Smooth muscle cell (in vitro differentiated cells): Measurements from ENCODE around the gene GBP2. TPM values are rescaled to one million over a fixed set of nuclear protein-coding genes. Genes with fewer than 3 reads are reported as not detected.
A peak's percentile ranks its signal among the peaks of the same experiment; 100 is the strongest.

Experiments used
- DNase-seq: peaks from one replicate; lab custom pipeline; 2025; ENCODE audit not compliant: unreplicated experiment; lab: John Stamatoyannopoulos, UW
- H2AFZ ChIP-seq: fragments of 200-600 bp; sonication (generic); 2 replicates; pipeline ENCODE4 v1.6.0; 2016; ENCODE audit warnings: antibody characterized with exemption, low read depth, mild to moderate bottlenecking
- H3F3A ChIP-seq: fragments of 200-600 bp; sonication (generic); 2 replicates; pipeline ENCODE4 v1.6.0; 2017; ENCODE audit warnings: antibody characterized with exemption, low read depth
- H3K27ac ChIP-seq: fragments of 200-600 bp; sonication (generic); 2 replicates; pipeline ENCODE4 v1.5.1; 2016; ENCODE audit warnings: low read depth, mild to moderate bottlenecking
- H3K27me3 ChIP-seq: fragments of 200-600 bp; sonication (generic); 2 replicates; pipeline ENCODE4 v1.6.1; 2016; ENCODE audit warnings: low read depth, mild to moderate bottlenecking
- H3K36me3 ChIP-seq: fragments of 200-600 bp; sonication (generic); 2 replicates; pipeline ENCODE4 v1.5.1; 2016; ENCODE audit warnings: low read depth
- H3K4me1 ChIP-seq: fragments of 200-600 bp; sonication (generic); 2 replicates; pipeline ENCODE4 v1.5.1; 2016; ENCODE audit warnings: low read depth
- H3K4me2 ChIP-seq: fragments of 200-600 bp; sonication (generic); 2 replicates; pipeline ENCODE4 v1.6.0; 2016; ENCODE audit warnings: mild to moderate bottlenecking
- H3K4me3 ChIP-seq: fragments of 200-600 bp; sonication (generic); 2 replicates; pipeline ENCODE4 v1.5.1; 2016; ENCODE audit warnings: mild to moderate bottlenecking
- H3K79me2 ChIP-seq: fragments of 200-600 bp; sonication (generic); 2 replicates; pipeline ENCODE4 v1.6.0; 2016; ENCODE audit warnings: low read depth, mild to moderate bottlenecking
- H3K9ac ChIP-seq: fragments of 200-600 bp; sonication (generic); 2 replicates; pipeline ENCODE4 v1.6.0; 2016; ENCODE audit warnings: low read depth
- H3K9me3 ChIP-seq: fragments of 200-600 bp; sonication (generic); replicated peaks from 2 replicates; pipeline ENCODE4 v1.5.1; 2016; ENCODE audit warnings: low read depth
- H4K20me1 ChIP-seq: fragments of 200-600 bp; sonication (generic); 2 replicates; pipeline ENCODE4 v1.6.0; 2016; ENCODE audit warnings: low read depth
- CTCF ChIP-seq: fragments of 200-600 bp; sonication (generic); IDR thresholded peaks from 2 replicates; pipeline ENCODE4 v1.5.1; 2017; ENCODE audit warnings: borderline replicate concordance, mild to moderate bottlenecking, antibody characterized with exemption; ENCODE audit not compliant: insufficient read depth, poor library complexity, severe bottlenecking
- WGBS: methylation state at CpG from one replicate; pipeline ENCODE4 v1.1.7; 2016; ENCODE audit warnings: low lambda C conversion rate; 5-methylcytosine and 5-hydroxymethylcytosine counted together
- polyA plus RNA-seq: library from polyadenylated mRNA; unstranded; fragments of >200 nt; fragmentation: Nextera tagmentation; extraction: Ambion mirVana; gene quantifications from 2 replicates; pipeline ENCODE4 v1.2.1, GENCODE V29; 2016
- total RNA-seq: library from RNA; depleted of rRNA; stranded (reverse); fragments of >200 nt; gene quantifications from 2 replicates; pipeline ENCODE4 v1.2.3, GENCODE V29; 2014

GBP2 gene
- total and polyA plus RNA-seq, 2 experiments from 2014 or later: 2.1 to 3.1 TPM

GRCh38 chr1:89149976-89150375 lies 24.1 kb upstream of the GBP2 start:
- Histone ChIP-seq H2AFZ (peak overlapping the region; percentile 35), H4K20me1 (no peaks in the 10 kb centered on the region), H3K4me3 (no peak overlapping the region), H3K4me1 (no peaks in the 10 kb centered on the region), H3K36me3 (no peaks in the 10 kb centered on the region), H3K9ac (no peak overlapping the region), H3K27ac (no peak overlapping the region), H3F3A (no peaks in the 10 kb centered on the region), H3K9me3 (no peaks in the 10 kb centered on the region), H3K4me2 (no peak overlapping the region), H3K79me2 (no peaks in the 10 kb centered on the region), H3K27me3 (no peaks in the 10 kb centered on the region)
- no peak for DNase-seq
- TF ChIP-seq CTCF: no peak
- WGBS: 32% methylated on average over 3 of the region's 3 CpGs

- H2AFZ ChIP-seq: no peak overlapping the region
- H3K79me2 ChIP-seq: no peaks in the 10 kb centered on the region
- 38% methylated on average over 3 of the region's 3 CpGs for WGBS
- H3K27me3 ChIP-seq: no peaks in the 10 kb centered on the region
- H3F3A ChIP-seq: no peaks in the 10 kb centered on the region
- no peak overlapping the region for H3K9ac ChIP-seq
- no peaks in the 10 kb centered on the region for H3K36me3 ChIP-seq
- no peak for TF ChIP-seq CTCF
- no peaks in the 10 kb centered on the region for H4K20me1 ChIP-seq
- H3K27ac ChIP-seq: no peak overlapping the region
- no peak for DNase-seq
- no peaks in the 10 kb centered on the region for H3K9me3 ChIP-seq
- H3K4me2 ChIP-seq: no peak overlapping the region
- no peak overlapping the region for H3K4me3 ChIP-seq
- no peaks in the 10 kb centered on the region for H3K4me1 ChIP-seq
These were observed 23.3 kb upstream of the GBP2 start for GRCh38 chr1:89149229-89149628.

GRCh38 chr1:89147678-89148658 lies 22.1 kb upstream of the GBP2 start:
- Histone ChIP-seq H3K36me3 (no peaks in the 10 kb centered on the region), H3K79me2 (no peaks in the 10 kb centered on the region), H3K27me3 (no peaks in the 10 kb centered on the region), H4K20me1 (no peaks in the 10 kb centered on the region), H3K4me1 (no peaks in the 10 kb centered on the region), H3F3A (no peaks in the 10 kb centered on the region), H2AFZ (peak overlapping the region; percentile 23), H3K4me3 (no peak overlapping the region), H3K9ac (no peak overlapping the region), H3K27ac (no peak overlapping the region), H3K9me3 (no peaks in the 10 kb centered on the region), H3K4me2 (no peak overlapping the region)
- TF ChIP-seq CTCF: no peak
- no peak for DNase-seq
- WGBS: 55% methylated on average over 3 of the region's 3 CpGs

GRCh38 chr1:89146721-89147120 lies 20.8 kb upstream of the GBP2 start:
- Histone ChIP-seq H4K20me1 (no peaks in the 10 kb centered on the region), H3K27ac (no peak overlapping the region), H3K9ac (no peak overlapping the region), H3K9me3 (no peaks in the 10 kb centered on the region), H3K4me3 (no peak overlapping the region), H3K4me2 (no peak overlapping the region), H2AFZ (no peak overlapping the region), H3K36me3 (no peaks in the 10 kb centered on the region), H3K79me2 (no peaks in the 10 kb centered on the region), H3K4me1 (no peaks in the 10 kb centered on the region), H3K27me3 (no peaks in the 10 kb centered on the region), H3F3A (no peaks in the 10 kb centered on the region)
- WGBS: 90% methylated on average over 3 of the region's 3 CpGs
- TF ChIP-seq CTCF: no peak
- no peak for DNase-seq
